ENCODE measurements around the gene ATG4B.

ATG4B gene

DNA sequence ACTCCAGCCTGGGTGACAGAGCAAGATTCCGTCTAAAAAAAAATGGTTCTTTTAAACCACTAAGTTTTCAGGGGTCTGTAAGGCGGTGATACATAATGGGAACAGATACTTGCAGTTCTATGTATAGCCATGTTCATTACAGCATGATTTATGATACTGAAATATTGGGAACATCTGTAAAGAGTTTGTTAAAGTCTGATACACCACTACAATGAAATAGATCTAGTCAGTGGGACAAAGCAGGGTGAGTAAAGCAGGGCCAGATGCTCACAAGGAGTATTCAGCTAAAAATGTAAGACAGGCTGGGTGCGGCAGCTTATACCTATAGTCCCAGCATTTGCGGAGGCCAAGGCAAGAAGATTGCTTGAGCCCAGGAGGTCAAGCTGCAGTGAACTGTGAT, 58.2 kb downstream of the ATG4B start:
- DNase-seq: no peak

DNA sequence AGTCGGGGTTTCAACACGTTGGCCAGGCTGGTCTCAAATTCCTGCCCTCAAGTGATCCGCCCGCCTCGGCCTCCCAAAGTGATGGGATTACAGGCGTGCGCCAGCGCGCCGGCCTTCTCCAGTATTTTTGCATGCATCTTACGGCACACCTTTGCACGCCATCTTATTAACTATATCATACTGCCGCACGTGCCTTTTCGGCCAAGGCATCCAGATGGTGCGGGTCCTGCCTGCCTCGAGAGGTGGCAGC, 63.6 kb downstream of the ATG4B start:
- no peak for DNase-seq

DNA sequence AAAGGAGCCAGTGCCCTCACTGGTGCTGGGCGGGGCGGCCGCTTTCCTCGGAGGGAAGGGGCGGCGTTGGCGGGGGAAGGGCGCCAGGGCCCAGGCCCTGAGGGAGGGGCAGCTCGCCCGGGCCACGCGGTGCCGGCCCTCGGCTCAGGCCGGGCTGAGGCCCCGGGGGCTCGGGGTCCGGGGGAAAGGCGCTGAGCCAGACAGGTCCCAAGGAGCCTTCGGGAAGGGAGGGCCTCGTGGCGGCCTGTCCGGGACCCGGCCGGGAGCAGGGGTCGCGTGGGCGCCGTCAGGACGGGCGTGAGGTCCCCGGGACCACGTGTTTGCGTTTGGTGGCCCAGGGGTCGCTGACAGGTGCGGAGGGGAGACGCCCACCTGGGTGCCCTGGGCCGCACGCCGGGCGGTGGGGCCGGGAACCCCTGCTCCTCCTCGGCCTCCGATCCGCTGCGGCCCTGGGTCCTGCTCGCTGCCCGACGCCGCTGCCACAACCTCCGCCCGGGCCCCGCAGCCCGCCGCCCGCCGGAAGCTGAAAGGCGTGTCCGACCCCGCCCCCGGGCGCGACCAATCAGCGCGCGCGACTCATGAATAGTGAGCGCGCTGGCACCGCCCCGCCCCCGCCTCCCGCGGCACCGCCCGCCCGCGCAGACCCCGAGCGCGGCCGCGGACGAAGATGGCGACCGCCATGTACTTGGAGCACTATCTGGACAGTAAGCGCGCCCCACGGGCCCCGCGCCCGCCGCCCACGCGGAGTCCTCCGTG, 64.1 kb downstream of the ATG4B start, which contains the start of gene ING5:
ING5 (plus strand) TSS at position 641 of the 756 bp plus-strand sequence; CDS start at position 668, 27 bp downstream.
- peak; percentile 93 for DNase-seq

DNA sequence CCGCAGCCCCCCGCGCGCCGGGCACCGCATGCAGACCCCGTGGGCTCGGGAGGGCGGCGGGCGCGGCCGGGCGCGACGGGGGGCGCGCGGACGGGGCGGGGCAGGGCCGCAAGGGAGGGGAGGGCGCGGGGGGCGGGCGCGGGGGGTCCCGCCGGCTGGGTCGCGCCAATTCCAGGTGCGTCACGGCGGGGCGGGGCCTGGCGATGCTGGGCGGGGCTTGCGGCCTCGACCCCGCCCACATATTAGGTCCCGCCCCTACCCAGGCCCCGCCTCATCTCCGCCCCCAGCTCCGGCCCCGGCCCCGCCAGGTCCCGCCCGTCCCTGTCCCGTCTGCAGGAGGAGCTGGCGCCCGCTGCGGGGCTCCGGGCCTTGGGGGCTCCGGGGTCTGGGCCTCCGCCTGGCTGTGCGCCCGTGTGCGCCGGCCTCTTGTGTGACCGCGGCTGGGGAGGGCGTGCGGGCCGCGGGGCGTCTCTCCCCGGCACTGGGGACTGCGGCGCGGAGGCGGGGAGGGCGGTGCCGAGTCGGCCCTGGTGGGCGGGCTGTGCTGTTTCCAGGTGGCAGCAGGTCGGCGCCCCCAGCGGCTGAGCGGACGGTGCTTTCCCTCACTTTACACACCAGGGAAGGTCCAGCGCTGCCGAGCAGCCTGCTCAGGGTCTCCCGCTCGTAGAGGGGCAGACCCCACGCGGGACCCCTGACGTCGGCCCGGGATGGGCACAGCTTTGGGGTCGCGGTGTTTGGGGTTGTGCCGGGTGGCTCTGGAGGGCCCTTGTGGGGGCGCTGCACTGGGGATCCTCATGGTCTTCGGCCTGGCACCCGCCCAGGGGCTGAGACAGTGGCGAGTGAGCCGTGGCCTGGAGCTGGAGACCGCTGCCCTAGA, 64.9 kb downstream of the ATG4B start:
- DNase-seq: peak; percentile 84

DNA sequence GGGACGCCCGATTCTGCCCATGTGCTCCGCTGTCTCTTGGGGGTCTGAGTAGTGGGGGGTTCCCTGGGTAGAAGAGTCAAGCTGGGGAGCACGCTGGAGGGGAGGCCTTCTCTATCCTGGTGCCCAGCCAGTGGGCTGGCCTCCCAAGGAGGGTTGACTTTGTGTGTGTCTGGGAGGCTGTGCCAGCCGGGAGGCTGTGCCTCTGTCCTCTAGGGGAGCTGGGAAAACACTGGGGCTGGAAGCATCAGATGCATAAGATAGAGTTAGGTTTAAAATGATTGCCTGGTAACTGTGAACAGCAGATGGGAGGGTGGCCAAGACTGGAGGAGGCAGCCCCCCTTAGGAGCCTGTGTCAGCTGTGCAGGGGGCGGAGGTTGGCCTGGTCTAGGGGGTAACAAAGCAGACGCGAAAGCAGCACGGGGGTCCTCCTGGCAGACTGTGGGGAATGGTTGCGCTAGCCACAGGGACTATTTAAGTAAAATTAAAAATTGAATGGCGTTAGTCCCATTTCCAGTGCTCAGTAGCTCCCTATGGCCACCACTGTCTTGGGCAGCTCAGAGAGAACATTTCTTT, 65.6 kb downstream of the ATG4B start:
- no peak for DNase-seq

DNA sequence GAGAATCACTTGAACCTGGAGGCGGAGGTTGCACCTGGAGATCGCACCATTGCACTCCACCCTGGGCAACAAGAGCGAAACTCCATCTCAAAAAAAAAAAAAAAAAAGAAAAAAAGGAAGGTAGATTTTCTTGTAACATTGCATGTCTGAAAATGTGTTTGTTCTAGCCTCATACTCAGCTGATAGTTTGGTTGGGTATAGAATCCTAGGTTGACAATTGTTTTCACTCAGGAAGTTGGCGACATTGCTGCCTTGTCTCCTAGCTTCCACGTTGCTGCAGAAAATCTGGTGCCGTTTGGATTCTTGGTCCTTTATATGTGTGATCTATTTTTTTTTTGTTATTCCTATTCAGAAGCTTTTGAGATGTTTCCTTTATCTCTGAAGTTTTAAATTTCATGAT, 69.0 kb downstream of the ATG4B start:
- DNase-seq: no peak

DNA sequence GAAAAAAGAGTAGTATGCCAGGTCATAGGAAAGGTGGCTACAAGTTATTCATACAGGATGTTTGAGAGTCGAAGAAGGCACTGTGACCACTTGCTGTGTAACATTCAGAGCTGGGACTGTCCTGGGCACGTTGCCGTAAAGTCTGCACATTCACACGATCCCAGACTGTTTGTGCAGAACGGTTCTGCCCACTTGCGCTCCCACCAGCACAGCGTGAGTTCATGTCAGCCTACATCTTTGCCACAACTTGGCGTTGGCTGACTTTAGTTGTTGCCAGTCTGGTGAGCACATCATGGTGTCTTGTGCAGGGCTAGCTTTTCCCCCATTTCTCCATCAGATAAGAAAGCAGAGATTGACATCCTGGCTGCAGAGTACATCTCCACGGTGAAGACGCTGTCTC, 71.4 kb downstream of the ATG4B start:
- no peak for DNase-seq

DNA sequence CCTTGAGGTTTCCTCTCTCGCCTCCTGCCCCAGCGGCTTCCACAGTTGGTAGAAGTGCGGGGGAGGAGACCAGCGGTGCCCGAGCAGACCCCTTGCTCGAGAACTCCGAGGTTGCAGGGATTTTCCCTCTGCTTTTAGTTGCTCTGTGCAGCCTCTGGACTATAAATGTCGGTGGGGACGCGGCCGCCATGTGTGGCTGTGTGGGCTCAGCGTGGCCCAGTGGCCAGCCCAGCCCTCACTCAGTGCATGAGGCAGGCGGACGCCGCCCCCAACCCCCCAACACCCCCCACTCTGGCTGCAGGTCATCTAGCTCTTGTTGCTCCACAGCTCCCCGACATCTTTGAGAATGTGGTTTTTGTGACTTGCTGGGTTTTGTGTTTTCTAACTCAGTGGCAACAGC, 81.6 kb downstream of the ATG4B start:
- DNase-seq: no peak

DNA sequence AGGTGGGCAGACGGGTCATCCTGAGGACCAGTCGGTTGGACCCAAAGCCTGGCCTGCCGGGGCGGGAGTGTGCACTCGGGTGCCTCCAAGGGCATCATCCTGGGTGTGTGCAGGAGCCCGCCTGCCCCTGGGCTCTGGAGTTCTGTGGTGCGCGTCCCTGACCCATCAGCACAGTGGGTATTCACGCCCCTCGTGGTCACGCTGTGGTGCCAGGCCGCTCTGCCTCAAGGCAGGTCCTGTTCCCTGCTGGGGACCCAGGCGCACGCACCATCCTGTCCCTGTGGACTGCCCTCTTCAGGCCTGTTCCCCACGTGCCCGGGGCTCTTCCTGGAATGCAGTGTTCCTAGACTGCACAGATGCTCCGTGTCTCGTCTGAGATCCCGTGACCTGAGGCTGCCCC, 82.6 kb downstream of the ATG4B start:
- no peak for DNase-seq

DNA sequence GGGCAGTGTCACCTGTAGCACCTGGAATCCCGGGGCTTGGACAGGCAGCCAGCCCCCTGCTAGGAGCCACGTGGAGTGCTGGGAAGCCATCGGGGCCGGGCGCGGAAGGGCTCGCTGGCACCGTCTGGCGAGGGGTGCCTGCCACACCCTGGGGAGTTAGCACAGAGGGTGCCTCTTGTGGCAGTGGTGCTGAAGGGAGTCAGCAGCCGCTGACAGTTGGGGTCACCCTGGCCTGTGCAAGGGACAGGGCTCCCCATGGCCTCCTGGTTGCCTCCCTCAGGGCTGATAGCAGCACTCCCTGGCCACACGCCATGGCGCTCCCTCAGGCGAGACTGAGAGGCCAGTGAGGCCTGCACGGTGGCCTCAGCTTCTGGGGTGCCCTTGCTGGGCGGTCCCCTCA, 83.1 kb downstream of the ATG4B start:
- DNase-seq: no peak

DNA sequence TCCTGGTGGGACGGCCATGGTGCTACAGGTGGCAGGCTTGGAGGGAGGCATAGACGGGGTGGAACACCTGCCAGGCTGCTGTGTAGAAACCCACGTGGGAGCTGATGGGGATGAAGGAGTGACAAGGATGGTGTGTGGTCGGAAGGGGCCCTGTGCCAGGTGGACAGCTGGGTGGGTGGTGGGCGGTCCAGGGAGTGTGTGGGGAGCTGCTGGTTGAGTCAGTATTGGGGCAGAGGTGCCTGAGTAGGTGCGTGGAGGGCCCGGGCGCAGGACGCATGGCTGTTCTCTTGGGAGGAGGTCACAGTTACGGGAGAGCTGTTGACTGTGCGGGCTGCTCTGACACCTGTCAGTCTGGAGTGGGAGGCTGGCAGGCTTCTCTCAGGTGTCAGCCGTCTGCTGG, 84.4 kb downstream of the ATG4B start:
- no peak for DNase-seq

DNA sequence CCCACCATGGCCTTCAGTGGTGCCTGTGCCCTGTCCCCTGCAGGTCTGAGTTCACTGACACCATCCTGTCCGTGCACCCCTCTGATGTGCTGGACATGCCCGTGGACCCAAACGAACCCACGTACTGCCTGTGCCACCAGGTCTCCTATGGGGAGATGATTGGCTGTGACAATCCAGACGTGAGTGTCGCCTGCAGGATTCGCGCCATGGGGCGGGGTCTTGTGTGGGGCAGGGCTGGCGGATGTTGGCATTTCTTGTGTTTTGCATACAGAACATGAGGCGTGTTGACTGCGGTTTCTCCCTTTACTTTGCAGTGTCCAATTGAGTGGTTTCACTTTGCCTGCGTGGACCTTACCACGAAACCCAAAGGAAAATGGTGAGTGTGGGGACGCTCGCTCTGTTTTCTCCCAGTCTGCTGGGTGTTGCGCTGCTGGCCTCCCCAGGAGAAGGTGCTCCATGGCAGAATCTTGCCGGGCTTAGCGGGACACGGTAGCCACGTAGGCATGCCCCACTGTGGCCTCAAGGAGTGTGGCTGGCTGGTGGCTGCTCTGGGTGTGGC, 85.5 kb downstream of the ATG4B start:
- no peak for DNase-seq

Measured in NCI-H69 (cell line).